Heart left ventricle (tissue), 16 donors: Measurements from ENCODE around the gene TRIM38. TPM values are rescaled to one million over a fixed set of nuclear protein-coding genes. Genes with fewer than 3 reads are reported as not detected.
A peak's percentile ranks its signal among the peaks of the same experiment; 100 is the strongest.

Source experiments
- ATAC-seq, 4 donors: fragments of 200-7000 bp; cut with Tn5 transposase; one replicate each; pipeline ENCODE4 v1.9.1; 2020 to 2022; ENCODE audit warnings: moderate library complexity in 4 of 4, mild to moderate bottlenecking in 3 of 4, moderate number of reproducible peaks in 1 of 4
- DNase-seq, 5 donors: peaks; one replicate each; pipeline ENCODE4 v3.0.0-alpha.2; 2020
- H3K27ac ChIP-seq, 12 donors: fragments of 200-600 bp; sonication (generic) in 4 of 12; one replicate each; pipeline versions ENCODE4 v1.5.0 to v1.8.0; 2016 to 2022; ENCODE audit warnings: mild to moderate bottlenecking in 2 of 12
- H3K27me3 ChIP-seq, 9 donors: fragments of 200-600 bp; sonication (generic) in 2 of 9; one replicate each; pipeline versions ENCODE4 v1.5.1 to v1.8.0; 2016 to 2022; ENCODE audit warnings: mild to moderate bottlenecking in 3 of 9
- H3K36me3 ChIP-seq, 9 donors: fragments of 200-600 bp; sonication (generic) in 2 of 9; one replicate each; pipeline versions ENCODE4 v1.5.0 to v1.8.0; 2018 to 2022; ENCODE audit warnings: mild to moderate bottlenecking in 2 of 9
- H3K4me1 ChIP-seq, 12 donors: fragments of 200-600 bp; sonication (generic) in 4 of 12; one replicate each; pipeline versions ENCODE4 v1.5.0 to v1.8.0; 2016 to 2022; ENCODE audit warnings: mild to moderate bottlenecking in 3 of 12
- H3K4me3 ChIP-seq, 12 donors: fragments of 200-600 bp; sonication (generic) in 4 of 12; one replicate each; pipeline versions ENCODE4 v1.5.0 to v1.8.0; 2017 to 2022; ENCODE audit warnings: mild to moderate bottlenecking in 9 of 12, moderate library complexity in 4 of 12
- H3K9me3 ChIP-seq, 12 donors: fragments of 200-600 bp; sonication (generic) in 4 of 12; one replicate each; pipeline versions ENCODE4 v1.5.0 to v1.8.0; 2016 to 2022; ENCODE audit warnings: mild to moderate bottlenecking in 1 of 12
- POLR2A ChIP-seq, 2 donors: fragments of 450-650 bp; IDR thresholded peaks; one replicate each; pipeline ENCODE4 v1.6.1; 2017; ENCODE audit warnings: antibody characterized with exemption in 2 of 2, mild to moderate bottlenecking in 2 of 2, moderate library complexity in 2 of 2
- WGBS, 4 donors: extraction: QIAGEN DNeasy Blood & Tissue Kit in 2 of 4; methylation state at CpG; one replicate each; pipeline versions ENCODE4 v1.1.5 to v1.1.7; 2013 to 2018; 5-methylcytosine and 5-hydroxymethylcytosine counted together
- intact Hi-C, 10 donors: fragments of 100-400 bp; cut with DNase I; formaldehyde crosslinking; loops; one replicate each; pipeline versions ENCODE4 v1.11.1 to v1.14.2; 2022
- polyA plus RNA-seq, 2 donors: library from polyadenylated mRNA; stranded (reverse); fragments of 200-250 nt; gene quantifications; one replicate each; pipeline ENCODE4 v1.2.3, GENCODE V29; 2013
- total RNA-seq, 9 donors: library from RNA; depleted of rRNA in 2 of 9; stranded (reverse); fragments of >200 nt in 2 of 9; fragmentation: NEBNext Ultra II Directional in 3 of 9; extraction: Animal tissue kit (Norgen Biotek cat#: 25700) in 3 of 9; gene quantifications; one replicate each; pipeline versions ENCODE4 v1.1.0 to v1.2.4, GENCODE V29; 2016 to 2023
- TF ChIP-seq, protein P1 (sequence below), 12 donors: fragments of 200-600 bp; sonication (generic) in 4 of 12; IDR thresholded peaks; one replicate each; pipeline versions ENCODE4 v1.5.0 to v1.8.0; 2018 to 2022; ENCODE audit warnings: antibody characterized with exemption in 12 of 12, mild to moderate bottlenecking in 5 of 12
- donor health status: ischemic (EF 13 %, LVEDD 7.1; RV severe dilation, severe dysfunction).
- donor health status: healthy with polysubstance abuse.
- donor health status: DM: no; HTN: yes; CAD: no.
- donor health status: DM: no; HTN: no; CAD: no.
- donor health status: ischemic (EF 25% LVEDD 6.9; RV normal size, moderate dysfunction).
- donor health status: ischemic (EF 25% LVEDD 5.7; RV mildly dilated, moderate dysfunction).
- donor health status: healthy.
- donor health status: DM: yes; HTN: yes; CAD: no.
- donor health status: ischemic (EF 35%, LVEDD 5.7; RV mildly dilated, moderate dysfunction).
- donor health status: nonischemic (EF 11% LVEDD 7.7; RV severe dilation, severe dysfunction).
- donor health status: DM: yes; HTN: yes; CAD: no.
- donor health status: PGD.
- donor health status: ischemic (EF 29% LVEDD 5.4; RV normal size, mild dysfunction).
- donor health status: nonischemic (EF 23%, LVEDD 6.1; RV moderate dilation, normal function).

The TRIM38 gene
- total and polyA plus RNA-seq, 11 donors: 1.5 to 8.4 (median 2.3) TPM

DNA sequence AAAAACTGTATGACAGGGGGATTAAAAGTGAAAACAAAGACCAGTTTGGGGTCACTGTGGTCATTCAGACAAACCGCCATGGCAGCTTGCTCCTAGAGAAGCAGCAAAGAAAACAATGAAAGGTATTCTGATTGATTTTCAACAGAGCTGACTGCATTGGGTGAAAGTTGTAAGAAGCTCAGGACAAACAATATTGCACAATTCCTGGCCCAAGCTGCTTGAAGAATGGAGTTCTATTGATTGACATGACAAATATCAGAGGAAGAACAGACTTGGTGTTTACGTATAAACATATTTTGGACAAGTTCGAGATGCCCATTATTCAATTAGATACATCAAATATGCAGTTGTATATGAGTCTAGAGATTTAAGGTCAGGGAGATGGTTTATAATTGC, 62.0 kb downstream of the TRIM38 start:
- DNase-seq (no peak), ATAC-seq (no peak)
- peaks cover 0 to 42% (median 20%) of the 10 kb centered on the region in 12 donors for H3K4me1 ChIP-seq
- TF ChIP-seq, protein P1, sequence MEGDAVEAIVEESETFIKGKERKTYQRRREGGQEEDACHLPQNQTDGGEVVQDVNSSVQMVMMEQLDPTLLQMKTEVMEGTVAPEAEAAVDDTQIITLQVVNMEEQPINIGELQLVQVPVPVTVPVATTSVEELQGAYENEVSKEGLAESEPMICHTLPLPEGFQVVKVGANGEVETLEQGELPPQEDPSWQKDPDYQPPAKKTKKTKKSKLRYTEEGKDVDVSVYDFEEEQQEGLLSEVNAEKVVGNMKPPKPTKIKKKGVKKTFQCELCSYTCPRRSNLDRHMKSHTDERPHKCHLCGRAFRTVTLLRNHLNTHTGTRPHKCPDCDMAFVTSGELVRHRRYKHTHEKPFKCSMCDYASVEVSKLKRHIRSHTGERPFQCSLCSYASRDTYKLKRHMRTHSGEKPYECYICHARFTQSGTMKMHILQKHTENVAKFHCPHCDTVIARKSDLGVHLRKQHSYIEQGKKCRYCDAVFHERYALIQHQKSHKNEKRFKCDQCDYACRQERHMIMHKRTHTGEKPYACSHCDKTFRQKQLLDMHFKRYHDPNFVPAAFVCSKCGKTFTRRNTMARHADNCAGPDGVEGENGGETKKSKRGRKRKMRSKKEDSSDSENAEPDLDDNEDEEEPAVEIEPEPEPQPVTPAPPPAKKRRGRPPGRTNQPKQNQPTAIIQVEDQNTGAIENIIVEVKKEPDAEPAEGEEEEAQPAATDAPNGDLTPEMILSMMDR (IDR thresholded peaks at IDR 0.05): no peak
- no peak for TF ChIP-seq POLR2A (IDR thresholded peaks at IDR 0.05)
- no peak overlapping the region for H3K4me3 ChIP-seq
- H3K9me3 ChIP-seq: no peaks in the 10 kb centered on the region
- intact Hi-C loops: loop anchor here in 6 of 10 donors (5.0 to 10.0 kb wide), 9 partner anchors 173 to 1810 kb away; partner anchors contain the start of genes HMGN4 (in 1 of the 6) and ZNF184 (in 1 of the 6)
- H3K27me3 ChIP-seq: no peaks in the 10 kb centered on the region
- WGBS, 4 donors: 96 to 98% (median 97%) methylated on average over 3 of the region's 3 CpGs
- H3K36me3 ChIP-seq: no peaks in the 10 kb centered on the region
- H3K27ac ChIP-seq: peak overlapping the region; percentile 84 to 98 (median 94)

DNA sequence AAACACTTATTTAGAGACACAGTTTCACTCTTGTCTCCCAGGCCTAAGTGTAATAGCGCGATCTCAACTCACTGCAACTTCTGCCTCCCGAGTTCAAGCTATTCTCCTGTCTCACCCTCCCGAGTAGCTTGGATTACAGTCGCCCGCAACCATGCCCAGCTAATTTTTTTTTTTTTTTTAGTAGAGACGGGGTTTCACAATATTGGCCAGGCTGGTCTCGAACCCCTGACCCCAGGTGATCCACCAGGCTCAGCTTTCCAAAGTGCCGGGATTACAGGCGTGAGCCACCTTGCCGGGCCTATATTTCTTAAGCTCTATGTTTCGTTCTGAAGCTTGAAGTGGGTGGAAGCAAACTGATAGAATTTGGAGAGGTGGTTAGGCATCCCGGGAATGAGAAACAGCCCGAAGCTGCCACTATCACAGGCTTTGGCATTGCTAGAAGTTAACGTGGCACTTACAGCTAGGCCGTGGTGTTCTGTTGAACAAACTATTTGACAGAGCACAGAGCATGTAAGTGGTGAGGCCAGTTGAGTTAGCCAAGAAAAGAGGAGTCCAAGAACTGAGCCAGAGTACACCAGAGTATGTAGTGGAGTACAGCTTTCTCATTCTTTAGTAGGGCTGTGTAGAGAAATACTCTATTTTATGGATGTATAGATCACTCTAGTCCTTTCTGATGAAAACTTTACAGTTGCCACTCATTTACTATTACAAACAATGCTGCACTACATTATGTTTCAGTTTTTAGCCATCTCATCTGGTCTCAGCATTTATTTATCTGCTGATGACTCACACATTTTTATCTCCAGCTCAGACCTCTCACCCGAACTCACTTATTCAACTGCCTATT, 62.7 kb downstream of the TRIM38 start:
- intact Hi-C loops: loop anchor here in 6 of 10 donors (5.0 to 10.0 kb wide), 9 partner anchors 172 to 1810 kb away; partner anchors contain the start of genes HMGN4 (in 1 of the 6) and ZNF184 (in 1 of the 6)
- Histone ChIP-seq H3K4me1 (peaks cover 0 to 42% (median 19%) of the 10 kb centered on the region in 12 donors), H3K36me3 (no peaks in the 10 kb centered on the region), H3K4me3 (peak overlapping the region in 9 of 12 donors; percentile 61 to 87 (median 73)), H3K9me3 (no peaks in the 10 kb centered on the region), H3K27me3 (no peaks in the 10 kb centered on the region), H3K27ac (peak overlapping the region; percentile 84 to 98 (median 94))
- 68 to 72% (median 70%) methylated on average over 17 of the region's 17 CpGs for WGBS, 4 donors
- no peak for TF ChIP-seq POLR2A (IDR thresholded peaks at IDR 0.05)
- TF ChIP-seq, protein P1 (IDR thresholded peaks at IDR 0.05): no peak
- DNase-seq: peak in 4 of 5 donors; percentile 45 to 64 (median 54)
- peak; percentile 46 to 59 (median 54) for ATAC-seq

DNA sequence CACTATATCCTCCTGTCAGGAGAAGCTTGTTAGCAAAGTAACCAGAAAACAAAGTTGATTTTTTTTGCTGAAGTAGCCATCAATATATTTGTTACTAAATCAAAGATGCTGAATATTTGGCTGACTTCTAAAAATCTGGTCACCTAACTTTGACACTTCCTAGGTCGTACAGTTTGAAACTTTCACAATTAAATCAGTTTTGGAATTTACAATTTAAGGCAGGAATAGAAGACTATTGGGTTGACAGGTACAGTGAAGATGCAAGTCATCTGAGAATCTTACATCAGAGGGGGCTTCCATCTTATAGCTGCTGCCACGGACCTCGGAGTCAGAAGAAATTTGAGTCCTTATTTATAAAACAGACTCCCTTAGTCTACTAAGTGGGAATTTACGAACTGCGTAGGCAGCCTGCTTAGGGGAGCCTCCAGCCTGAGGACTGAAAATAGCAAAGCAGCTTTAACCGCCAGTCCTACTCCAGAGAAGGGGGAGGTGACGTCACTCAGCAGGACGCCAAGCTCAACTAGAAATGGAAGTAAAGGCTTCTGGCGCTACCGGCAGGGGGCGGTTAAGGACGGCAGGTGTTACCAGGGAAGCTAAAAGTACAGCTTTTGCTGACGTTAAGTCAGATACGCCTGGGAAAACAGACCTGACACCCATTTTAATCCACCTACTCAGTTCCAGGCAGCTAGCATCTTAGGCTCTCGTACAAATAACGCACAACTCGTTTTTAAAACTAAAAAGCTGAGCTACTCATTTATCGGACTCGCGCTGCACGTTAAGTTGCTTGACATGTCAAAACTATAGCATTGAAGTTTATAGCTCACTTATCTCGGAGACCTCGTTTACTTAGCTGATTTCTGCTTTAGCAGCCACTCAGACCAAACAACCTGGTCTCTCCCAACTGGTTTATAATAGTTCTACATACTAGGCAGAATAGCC, 63.6 kb downstream of the TRIM38 start:
- Histone ChIP-seq H3K4me3 (peak overlapping the region; percentile 35 to 87 (median 68)), H3K27me3 (no peaks in the 10 kb centered on the region), H3K36me3 (no peaks in the 10 kb centered on the region), H3K27ac (peak overlapping the region; percentile 84 to 98 (median 94)), H3K9me3 (no peaks in the 10 kb centered on the region), H3K4me1 (peaks cover 0 to 36% (median 19%) of the 10 kb centered on the region in 12 donors)
- 0 to 2% (median 1%) methylated on average over 23 of the region's 23 CpGs for WGBS, 4 donors
- DNase-seq (peak; percentile 93 to 97 (median 96)), ATAC-seq (peak; percentile 72 to 75 (median 74))
- intact Hi-C loops: loop anchor here in 6 of 10 donors (2.0 to 10.0 kb wide), 12 partner anchors 19 to 1809 kb away; partner anchors contain the start of genes HMGN4 (in 1 of the 6) and ZNF184 (in 1 of the 6)
- TF ChIP-seq, protein P1 (IDR thresholded peaks at IDR 0.05): peak; percentile 64 to 93 (median 84)
- peak in 1 of 2 donors; percentile 44 for TF ChIP-seq POLR2A (IDR thresholded peaks at IDR 0.05)
